IPS-18c (cell line): Measurements from ENCODE around the gene ADGRA3.
"Not testable (repeated sequence)": the region's sequence is repeated elsewhere in the genome, so short reads cannot be mapped to it uniquely, and the experiment has no call there.

ENCODE experiments used
- H3K4me3 ChIP-seq: 2 replicates; pipeline ENCODE4 v1.7.0; 2013; ENCODE audit warnings: low read depth, mild to moderate bottlenecking, low read length, moderate library complexity; ENCODE audit not compliant: insufficient read depth
- H3K9me3 ChIP-seq: one replicate; pipeline ENCODE4 v1.6.1; 2013; ENCODE audit warnings: mild to moderate bottlenecking, low read length, moderate library complexity; ENCODE audit not compliant: control insufficient read depth, insufficient read depth

ADGRA3 gene

GRCh38 chr4:22490718-22491315 is 25.0 kb downstream of the ADGRA3 start:
- no peak overlapping the region for H3K4me3 ChIP-seq
- H3K9me3 ChIP-seq: no peaks in the 10 kb centered on the region

GRCh38 chr4:22488106-22488505 is 27.8 kb downstream of the ADGRA3 start:
- Histone ChIP-seq H3K4me3 (no peak overlapping the region), H3K9me3 (no peaks in the 10 kb centered on the region)

- Histone ChIP-seq H3K4me3 (no peak overlapping the region), H3K9me3 (no peaks in the 10 kb centered on the region)
Measured at GRCh38 chr4:22487328-22487727, 28.5 kb downstream of the ADGRA3 start.

- Histone ChIP-seq H3K9me3 (no peaks in the 10 kb centered on the region), H3K4me3 (no peak overlapping the region)
Measured at GRCh38 chr4:22486276-22486675, 29.6 kb downstream of the ADGRA3 start.

GRCh38 chr4:22485737-22486136 is 30.1 kb downstream of the ADGRA3 start:
- Histone ChIP-seq H3K9me3 (no peaks in the 10 kb centered on the region), H3K4me3 (no peak overlapping the region)

- no peak overlapping the region for H3K4me3 ChIP-seq
- no peaks in the 10 kb centered on the region for H3K9me3 ChIP-seq
Measured at GRCh38 chr4:22483551-22483981, 32.3 kb downstream of the ADGRA3 start.

- Histone ChIP-seq H3K9me3 (no peaks in the 10 kb centered on the region), H3K4me3 (no peak overlapping the region)
Measured at GRCh38 chr4:22482250-22483127, 33.4 kb downstream of the ADGRA3 start.

- H3K9me3 ChIP-seq: no peaks in the 10 kb centered on the region
- no peak overlapping the region for H3K4me3 ChIP-seq
Measured at GRCh38 chr4:22480675-22481327, 35.1 kb downstream of the ADGRA3 start.

GRCh38 chr4:22478426-22478825 is 37.4 kb downstream of the ADGRA3 start:
- H3K4me3 ChIP-seq: no peak overlapping the region
- H3K9me3 ChIP-seq: no peaks in the 10 kb centered on the region

GRCh38 chr4:22477813-22478182 is 38.1 kb downstream of the ADGRA3 start:
- Histone ChIP-seq H3K9me3 (no peaks in the 10 kb centered on the region), H3K4me3 (no peak overlapping the region)

- Histone ChIP-seq H3K4me3 (no peak overlapping the region), H3K9me3 (no peaks in the 10 kb centered on the region)
Measured at GRCh38 chr4:22477136-22477812, 38.6 kb downstream of the ADGRA3 start.

- Histone ChIP-seq H3K4me3 (no peak overlapping the region), H3K9me3 (no peaks in the 10 kb centered on the region)
Measured at GRCh38 chr4:22476011-22476410, 39.9 kb downstream of the ADGRA3 start.

GRCh38 chr4:22475311-22475646 is 40.6 kb downstream of the ADGRA3 start:
- not testable (repeated sequence) for H3K9me3 ChIP-seq, H3K4me3 ChIP-seq

GRCh38 chr4:22474636-22475310 is 41.1 kb downstream of the ADGRA3 start:
- H3K4me3 ChIP-seq: no peak overlapping the region

GRCh38 chr4:22473268-22473667 is 42.6 kb downstream of the ADGRA3 start:
- Histone ChIP-seq H3K4me3 (no peak overlapping the region), H3K9me3 (no peaks in the 10 kb centered on the region)

More at GRCh38 chr4:22474636-22475310, 41.1 kb downstream of the ADGRA3 start:
- H3K9me3 ChIP-seq: no peaks in the 10 kb centered on the region

GRCh38 chr4:22471999-22472461 is 43.8 kb downstream of the ADGRA3 start:
- Histone ChIP-seq H3K4me3 (no peak overlapping the region), H3K9me3 (no peaks in the 10 kb centered on the region)

GRCh38 chr4:22471419-22471818 is 44.4 kb downstream of the ADGRA3 start:
- H3K9me3 ChIP-seq: no peaks in the 10 kb centered on the region
- no peak overlapping the region for H3K4me3 ChIP-seq
